ENCODE results near the gene RPL41. TPM values are rescaled to one million over a fixed set of nuclear protein-coding genes. Genes with fewer than 3 reads are reported as not detected.

Gene RPL41
- total and polyA plus RNA-seq, 10 of the 15 experiments (the other 5 are each of a cell fraction or from before 2014, with no cell fraction given): 4,144 to 19,112 (median 8,004) TPM

- TF ChIP-seq ZBTB40 (IDR thresholded peaks at IDR 0.05; ENCODE audit: borderline replicate concordance) (no peak), SIN3A (IDR thresholded peaks at IDR 0.05; ENCODE audit: low read depth, low read length) (peak; percentile 69; the same call in 1 of the 2 replicates), HCFC1 (IDR thresholded peaks at IDR 0.05; ENCODE audit: low read length) (no peak), JUNB (IDR thresholded peaks at IDR 0.05) (no peak), E4F1 (IDR thresholded peaks at IDR 0.05; ENCODE audit: borderline replicate concordance, partially characterized antibody) (no peak), RB1 (IDR thresholded peaks at IDR 0.05; ENCODE audit: borderline replicate concordance) (peak; percentile 29; the same call in 1 of the 2 replicates), RELB (IDR thresholded peaks at IDR 0.05; ENCODE audit: low read depth) (peak; percentile 67), MXI1 (IDR thresholded peaks at IDR 0.05; ENCODE audit: low read depth, low read length) (peak; percentile 91)
These were observed 2.9 kb downstream of the RPL41 start (continued) for GRCh38 chr12:56119361-56119796.
